HG03571 (cell line): Measurements from ENCODE around the gene UFSP1.

Experiments used
- ATAC-seq: cut with Tn5 transposase; IDR thresholded peaks from one replicate; pipeline ENCODE4 v1.9.1; 2021; ENCODE audit not compliant: unreplicated experiment

UFSP1 gene

DNA sequence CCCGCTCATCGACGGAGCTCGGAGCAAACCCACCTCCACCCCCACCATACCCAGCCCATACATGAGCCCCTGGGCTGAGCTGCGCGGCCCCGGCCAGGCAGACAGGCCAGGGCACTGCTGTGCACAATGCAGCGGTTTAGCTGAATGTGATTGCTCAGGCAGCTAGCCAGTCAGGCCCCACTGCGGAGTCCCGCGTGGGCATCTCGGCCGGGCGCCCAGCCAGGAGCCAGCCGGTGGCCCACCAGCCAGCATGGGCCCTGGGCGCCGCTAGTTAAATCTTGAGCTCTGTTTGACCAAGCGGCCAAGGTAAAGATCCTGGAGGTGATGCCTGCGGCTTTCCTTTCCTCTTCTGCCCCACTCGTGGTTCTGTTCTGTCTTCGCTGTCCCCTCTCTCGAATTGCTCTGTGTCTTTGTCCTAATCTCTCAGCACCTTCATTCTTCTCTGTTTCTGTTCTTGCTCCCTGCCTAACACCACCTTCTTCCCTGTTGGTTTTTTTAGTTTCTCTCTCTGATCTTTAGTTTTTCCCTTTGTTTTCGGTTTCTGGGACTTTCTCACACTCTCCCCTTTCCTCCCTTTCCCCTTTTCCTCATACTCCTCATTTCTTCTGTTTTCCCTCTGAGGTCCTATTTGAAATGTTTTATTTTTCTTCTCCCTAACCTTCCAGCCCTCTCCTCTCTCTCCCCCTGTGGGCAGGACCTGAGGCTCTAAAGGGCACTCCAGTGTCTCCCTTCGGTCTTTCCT lies 6.6 kb downstream of the UFSP1 start:
- ATAC-seq = no peak

DNA sequence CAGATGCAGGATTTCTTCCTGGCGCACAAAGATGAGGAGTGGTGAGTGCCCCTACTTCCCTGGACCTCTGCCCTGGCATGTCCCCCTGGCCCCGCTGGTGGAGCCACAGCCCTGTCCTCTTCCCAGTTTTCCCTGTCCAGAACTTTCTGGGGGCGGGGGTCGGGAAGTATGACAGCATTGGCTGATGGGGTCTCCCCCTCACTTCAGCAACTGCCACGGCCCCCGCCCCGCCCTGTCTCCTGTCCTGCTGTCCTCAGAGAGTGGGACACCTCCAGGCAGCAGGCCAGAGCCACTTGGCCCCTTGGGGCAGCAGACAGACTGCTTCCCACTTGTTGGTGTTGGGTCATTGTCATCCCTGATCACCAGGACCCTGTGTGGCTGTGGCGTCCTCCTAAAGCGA lies 7.3 kb downstream of the UFSP1 start:
- ATAC-seq = no peak

DNA sequence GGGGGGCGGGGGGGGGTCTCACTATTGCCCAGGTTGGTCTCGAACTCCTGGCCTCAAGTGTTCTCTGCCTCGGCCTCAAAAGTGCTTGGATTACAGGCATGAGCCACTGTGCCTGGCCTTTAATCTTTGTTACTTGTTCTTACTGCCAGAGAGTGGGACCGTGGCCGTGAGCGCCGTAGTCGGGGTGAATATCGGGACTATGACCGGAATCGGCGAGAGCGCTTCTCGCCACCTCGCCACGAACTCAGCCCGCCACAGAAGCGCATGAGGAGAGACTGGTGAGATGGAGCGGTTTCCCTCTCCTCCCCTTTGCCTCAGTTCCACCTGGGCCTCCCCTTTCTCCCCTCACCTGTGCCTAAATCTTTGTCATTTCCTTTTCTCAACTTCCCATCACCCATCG lies 8.4 kb downstream of the UFSP1 start:
- ATAC-seq = no peak

DNA sequence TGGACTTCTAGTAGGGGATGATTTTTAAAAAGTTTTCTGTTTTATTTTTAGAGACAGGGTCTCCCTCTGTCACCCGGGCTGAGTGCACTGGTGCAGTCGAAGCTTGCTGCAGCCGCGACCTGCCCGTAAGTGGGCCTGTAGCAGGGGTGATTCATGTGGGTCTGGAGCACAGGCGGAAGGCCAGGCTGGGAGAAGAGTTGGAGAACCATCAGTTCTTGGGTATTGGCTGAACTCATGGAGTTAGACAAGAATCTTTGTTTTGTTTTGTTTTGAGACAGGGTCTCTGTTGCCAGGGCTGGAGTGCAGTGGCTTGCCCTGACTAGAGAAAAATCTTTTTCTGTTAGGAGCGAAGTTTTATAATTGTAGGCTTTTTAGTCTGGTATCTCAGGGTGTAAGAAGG lies 8.9 kb downstream of the UFSP1 start:
- ATAC-seq = no peak

DNA sequence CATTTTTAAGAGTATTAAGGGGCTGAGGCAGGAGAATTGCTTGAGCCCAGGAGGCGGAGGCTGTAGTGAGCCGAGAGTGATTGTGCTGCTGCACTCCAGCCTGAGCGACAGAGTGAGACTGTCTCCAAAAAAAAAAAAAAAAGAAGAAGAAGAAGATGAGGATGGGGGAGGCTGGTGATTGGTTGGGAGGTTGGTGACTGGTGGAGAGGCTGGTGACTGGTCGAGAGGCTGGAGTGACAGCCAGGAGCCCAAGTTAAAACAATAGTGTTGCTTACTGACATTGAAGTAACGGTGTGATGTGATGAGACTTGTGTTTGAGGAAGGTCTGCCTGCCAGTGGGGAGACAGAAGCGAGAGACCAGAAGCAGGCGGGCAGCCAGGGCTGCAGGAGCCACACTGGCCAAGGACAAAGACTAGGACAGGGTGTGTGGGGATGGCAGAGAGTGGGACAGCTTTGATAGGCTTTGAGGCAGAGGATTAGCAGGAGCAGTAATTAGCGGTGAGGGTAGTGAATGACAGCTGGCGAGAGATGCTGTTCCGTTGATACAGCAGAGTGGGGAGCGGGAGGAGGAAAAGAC lies 9.7 kb downstream of the UFSP1 start:
- ATAC-seq = no peak

DNA sequence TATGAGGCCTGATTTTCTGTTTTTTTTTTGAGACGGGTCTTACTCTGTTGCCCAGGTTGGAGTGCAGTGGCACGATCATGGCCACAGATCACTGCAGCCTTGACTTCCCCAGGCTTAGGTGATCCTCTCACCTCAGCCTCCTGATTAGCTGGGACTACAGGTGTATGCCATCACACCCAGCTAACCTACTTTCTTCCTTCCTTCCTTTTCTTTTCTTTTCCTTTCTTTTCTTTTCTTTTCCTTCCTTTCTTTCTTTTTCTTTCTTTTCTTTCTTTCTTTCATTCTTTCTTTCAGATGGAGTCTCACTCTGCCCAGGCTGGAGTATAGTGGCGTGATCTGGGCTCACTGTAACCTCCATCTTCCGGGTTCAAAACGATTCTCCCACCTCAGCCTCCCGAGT lies 10.8 kb downstream of the UFSP1 start:
- ATAC-seq = no peak

DNA sequence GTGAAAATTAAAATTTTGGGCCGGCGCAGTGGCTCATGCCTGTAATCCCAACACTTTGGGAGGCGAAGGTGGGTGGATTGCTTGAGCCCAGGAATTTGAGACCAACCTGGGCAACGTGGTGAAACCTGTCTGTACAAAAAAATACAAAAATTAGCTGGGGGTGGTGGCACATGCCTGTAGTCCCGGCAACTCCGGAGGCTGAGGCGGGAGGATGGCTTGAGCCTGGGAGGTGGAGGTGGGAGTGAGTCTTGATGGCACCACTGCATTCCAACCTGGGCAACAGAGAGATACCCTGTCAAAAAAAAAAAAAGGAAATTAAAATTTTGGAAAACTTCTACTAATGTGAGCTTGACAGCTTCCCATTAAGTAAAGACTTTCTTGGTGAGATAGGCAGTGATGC lies 11.5 kb downstream of the UFSP1 start:
- no peak for ATAC-seq

DNA sequence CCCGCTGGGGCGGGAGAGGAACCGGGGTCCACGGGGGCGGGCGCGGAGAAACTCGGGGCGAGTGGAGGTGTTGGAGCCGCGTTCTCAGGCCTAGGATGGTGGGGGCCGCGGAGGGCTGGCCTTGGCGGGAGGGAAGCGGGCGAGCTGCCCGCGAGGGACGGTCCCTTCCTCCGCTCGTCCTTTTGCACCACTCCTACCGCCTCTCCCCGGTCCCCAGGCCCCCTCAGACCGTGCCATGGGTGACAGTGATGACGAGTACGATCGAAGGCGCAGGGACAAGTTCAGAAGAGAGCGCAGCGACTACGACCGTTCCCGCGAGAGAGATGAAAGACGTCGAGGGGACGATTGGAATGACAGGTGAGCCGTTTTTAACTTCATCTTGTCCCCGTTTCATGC lies 14.2 kb downstream of the UFSP1 start:
- peak; percentile 30 for ATAC-seq

DNA sequence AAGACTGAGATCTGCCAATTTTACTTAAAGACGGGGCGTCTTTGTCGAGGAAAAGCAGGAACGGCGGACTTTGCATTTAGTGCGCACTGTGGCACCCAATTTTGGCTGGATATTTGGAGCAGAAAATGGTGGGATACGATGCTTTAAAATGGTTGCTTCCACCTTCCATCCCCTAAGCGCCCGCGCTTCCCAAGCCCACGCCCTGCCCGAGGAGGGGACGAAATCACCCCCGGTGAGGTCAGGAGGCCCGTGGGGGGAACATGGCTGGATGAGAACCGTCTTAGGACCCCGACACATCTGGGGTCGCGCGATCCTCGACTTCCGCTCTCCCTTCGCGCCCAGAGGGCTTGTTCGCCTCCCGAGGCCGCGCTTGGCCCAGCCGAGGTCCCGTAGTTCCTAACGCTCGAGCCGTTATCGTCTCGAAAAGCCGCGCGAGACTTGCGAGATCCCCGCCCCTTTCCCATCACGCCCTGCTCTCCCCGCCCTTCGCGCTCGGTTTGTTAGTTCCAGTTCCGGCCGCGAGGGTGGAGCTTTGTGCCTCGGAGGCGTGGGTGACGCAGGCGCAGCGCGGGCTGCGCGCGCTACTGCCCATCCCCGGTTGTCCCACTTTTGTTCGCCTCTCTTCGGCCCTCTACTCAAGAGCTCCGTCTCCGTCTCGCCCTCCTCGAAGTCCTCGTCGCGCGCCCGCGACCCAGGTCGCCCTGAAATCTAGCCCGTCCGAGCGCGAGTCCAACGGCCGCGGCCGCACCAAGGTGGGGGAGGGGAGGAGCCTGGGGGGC lies 14.7 kb downstream of the UFSP1 start, which contains the start of gene SRRT:
Gene SRRT (plus strand): TSS at position 527 of the 779 bp plus-strand sequence. CDS start 488 bp downstream, outside the sequence.
- ATAC-seq = peak; percentile 82

DNA sequence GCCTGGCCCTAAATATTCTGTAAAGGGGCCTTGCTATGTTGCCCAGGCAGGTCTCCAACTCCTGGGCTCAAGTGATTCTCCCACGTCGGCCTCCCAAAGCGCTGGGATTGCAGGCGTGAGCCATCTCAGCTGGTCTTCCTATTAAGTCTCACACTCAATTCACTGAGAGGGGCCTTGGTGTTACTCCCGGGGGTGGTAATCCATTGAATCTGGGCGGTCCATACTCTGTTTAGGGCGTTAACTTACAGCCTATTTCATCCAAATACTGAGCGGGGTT lies 15.3 kb downstream of the UFSP1 start:
- no peak for ATAC-seq

DNA sequence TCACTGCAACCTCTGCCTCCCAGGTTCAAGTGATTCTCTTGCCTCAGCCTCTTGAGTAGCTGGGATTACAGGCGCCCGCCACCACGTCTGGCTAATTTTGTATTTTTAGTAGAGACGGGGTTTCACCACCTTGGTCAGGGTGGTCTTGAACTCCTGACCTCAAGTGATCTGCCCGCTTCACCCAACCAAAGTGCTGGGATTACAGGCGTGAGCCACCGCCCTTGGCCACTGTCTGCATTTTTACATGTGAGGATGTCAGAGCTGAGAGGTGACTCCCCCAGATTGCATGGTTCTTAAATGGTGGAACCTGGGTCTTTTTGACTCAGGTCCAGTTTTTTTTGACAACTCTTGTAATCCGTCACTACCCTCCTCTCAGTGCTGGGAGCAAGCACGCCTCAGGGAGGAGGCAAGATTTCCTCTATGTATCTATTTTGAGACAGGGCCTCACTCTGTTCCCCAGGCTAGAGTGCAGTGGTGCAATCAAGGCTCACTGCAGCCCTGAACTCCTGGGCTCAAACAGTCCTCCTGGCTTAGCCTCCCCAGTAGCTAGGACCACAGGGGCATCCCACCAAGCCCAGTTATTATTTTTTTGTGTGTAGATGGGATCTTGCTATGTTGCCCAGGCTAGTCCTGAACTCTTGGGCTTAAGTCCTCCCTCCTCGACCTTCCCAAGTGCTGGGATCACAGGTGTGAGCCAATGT lies 15.8 kb downstream of the UFSP1 start:
- no peak for ATAC-seq

DNA sequence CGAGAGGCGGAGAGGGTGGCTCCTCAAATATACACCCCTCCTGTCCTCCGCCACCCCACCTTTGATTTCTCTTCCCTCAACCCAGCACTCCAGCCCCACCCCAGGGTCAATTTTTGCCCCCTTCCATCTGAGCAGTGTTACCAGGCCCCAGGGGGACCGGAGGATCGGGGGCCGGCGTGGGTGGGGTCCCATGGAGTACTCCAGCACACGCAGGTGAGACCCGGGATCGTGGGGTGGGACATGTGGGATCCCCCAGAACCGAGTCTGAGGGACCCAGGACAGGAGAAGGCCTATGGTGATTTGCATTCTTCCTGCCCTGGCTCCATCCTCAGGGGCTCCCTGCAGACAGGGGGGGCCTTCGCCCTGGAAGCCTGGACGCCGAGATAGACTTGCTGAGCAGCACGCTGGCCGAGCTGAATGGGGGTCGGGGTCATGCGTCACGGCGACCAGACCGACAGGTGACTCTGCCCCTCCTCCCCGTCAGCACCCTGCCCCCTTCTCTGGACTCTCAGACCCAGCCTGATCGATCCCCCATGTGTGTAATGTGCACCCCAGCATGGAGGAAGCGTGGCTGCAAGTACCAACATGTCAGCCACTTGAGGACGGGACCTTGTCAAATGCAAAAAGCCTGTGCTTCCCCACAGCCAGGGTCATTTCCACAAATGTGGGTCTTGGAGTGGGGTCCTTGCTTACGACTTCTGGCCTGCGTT lies 21.6 kb downstream of the UFSP1 start:
- no peak for ATAC-seq

DNA sequence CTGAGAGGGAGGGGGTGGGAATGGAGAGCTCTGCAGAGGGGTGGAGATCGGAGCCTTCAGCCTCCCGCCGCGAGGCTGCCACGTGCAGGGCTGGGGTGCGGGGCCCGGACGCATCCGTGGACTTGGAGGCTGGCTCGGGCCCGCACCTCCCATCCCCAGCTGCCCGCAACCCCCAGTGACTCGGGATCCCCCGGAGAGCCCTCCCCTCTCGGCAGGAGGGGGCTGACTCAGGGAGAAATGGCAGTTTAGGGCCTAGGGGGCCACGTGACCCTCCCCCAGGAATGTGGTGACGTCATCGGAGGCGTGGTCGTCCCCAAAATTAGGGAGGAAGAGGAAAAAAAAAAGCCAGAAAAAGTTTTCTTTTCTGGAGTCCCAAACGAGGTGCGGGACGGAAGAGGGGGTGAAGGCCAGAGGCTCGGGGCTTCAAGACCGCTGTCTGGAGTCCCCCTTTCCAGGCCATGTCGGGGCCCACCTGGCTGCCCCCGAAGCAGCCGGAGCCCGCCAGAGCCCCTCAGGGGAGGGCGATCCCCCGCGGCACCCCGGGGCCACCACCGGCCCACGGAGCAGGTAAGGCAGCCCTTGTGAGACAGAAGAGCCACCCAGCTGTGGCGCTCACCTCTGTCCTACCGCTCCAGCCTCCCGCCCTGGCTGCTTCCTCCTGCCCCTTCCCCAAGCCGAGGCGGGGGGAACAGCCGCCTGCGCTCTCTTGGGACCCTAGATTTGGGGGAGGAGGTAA lies 22.3 kb downstream of the UFSP1 start, which contains the start of gene TRIP6:
Gene TRIP6 (plus strand): TSS at position 348 of the 736 bp plus-strand sequence. CDS start 111 bp downstream, at position 459.
- ATAC-seq = no peak

DNA sequence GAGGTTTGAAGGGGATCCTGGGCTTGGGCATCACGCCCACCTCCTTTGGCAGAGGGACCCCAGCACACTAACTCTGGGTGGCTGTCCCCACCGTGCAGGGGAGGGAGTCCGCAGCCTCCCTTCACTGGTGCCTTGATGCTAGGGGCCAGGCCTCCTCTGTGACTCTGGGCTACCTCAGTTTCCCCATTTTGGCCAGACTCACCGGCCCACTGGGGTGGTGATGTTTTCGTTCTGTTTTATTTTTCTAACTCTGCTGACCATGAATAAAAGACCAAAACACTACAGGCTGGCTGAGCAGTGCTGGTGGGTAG lies 22.8 kb downstream of the UFSP1 start:
- ATAC-seq = no peak

DNA sequence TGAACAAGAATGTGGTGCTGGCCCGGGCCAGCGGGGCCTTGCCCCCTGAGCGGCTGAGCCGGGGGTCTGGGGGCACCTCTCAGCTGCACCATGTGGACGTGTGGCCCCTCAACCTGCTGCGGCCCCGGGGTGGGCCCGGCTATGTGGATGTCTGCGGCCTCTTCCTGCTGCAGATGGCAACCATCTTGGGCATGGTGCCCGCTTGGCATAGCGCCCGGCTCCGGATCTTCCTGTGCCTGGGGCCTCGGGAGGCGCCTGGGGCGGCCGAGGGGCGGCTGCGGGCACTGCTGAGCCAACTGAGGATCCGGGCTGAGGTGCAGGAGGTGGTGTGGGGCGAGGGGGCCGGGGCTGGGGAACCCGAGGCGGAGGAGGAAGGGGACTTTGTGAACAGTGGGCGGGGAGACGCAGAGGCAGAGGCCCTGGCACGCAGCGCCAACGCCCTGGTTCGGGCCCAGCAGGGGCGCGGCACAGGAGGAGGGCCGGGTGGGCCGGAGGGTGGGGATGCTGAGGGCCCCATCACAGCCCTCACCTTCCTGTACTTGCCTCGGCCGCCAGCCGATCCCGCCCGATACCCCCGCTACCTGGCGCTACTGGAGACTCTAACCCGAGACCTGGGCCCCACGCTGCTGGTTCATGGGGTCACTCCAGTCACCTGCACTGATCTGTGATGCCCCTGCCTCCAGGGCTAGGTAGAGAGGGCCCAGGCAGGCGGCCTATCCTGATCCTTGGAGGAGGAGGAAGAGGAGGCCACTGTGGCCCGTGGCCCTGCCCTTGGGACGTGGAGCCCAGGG lies 23.4 kb downstream of the UFSP1 start:
- ATAC-seq = no peak

DNA sequence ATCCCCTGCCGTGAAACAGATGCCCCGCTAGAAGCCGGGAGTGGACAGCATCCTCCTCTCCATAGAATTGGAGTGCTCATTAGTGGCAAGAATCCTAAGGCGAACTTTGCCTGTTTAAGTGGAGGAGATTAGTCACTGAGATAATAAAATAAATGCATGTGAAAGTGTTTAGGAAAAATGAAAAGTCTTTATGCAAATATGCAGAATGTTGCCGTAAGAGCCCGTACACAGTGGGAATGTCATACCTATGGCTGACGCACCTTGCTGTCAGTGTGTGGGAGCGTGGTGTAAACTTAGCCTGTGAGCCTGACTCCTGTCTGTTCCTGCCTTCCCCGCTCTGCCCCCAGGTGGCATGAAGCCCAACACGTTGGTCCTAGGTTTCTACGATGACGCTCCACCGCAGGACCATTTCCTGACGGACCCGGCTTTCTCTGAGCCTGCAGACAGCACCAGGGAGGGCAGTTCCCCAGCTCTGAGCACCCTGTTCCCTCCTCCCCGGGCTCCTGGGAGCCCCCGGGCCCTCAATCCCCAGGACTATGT lies 24.1 kb downstream of the UFSP1 start:
- ATAC-seq = no peak

DNA sequence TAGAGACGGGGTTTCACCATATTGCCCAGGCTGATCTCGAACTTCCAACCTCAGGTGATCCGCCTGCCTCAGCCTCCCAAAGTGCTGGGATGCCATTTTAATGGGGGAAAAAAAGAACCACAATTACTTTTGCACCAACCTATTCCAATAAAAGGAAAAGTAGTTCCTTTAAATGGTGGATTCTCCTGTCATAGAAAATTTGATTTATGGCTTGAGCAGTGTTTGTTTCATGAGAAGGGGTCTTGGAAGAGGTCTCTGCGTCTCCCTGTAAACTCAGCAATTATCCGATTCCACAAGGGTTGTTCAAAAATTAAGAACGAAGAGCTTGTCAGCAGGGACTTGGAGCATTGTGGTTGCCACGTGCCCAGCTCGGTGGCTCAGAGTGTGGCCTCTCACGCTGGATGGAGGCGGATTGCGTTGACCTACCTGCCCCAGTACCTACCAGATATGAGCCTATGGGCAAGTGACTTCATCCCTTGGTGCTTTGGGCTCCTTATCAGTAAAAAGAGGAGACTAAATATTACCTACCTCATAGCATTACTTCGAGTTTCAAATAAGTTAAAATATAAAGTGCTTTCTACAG lies 25.2 kb downstream of the UFSP1 start:
- no peak for ATAC-seq

DNA sequence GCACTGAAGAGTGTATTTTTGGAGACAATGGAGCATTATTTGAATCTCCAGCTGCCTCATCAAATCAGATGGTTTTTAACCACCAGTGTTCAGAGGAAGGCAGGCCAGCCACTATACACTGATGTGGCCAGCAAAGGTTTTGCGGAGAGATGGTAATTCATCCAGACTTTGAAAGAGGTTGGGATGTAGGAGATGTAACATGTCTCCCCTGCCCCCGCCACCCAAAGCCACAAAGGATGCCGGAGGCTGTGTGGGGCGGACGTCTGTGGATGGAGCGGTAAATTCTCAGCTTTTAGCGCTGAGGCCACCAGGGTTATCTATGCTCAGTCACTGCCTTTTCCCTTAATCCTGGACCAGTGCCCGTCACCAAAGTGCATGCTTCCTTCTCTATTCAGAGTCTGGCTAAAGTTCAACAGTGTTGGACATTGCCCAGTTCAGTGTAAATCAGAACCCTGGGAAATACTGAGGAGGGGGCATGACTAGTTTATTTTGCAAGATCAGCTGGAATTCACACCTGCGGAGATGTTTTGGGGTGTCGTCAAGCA lies 26.0 kb downstream of the UFSP1 start:
- no peak for ATAC-seq

DNA sequence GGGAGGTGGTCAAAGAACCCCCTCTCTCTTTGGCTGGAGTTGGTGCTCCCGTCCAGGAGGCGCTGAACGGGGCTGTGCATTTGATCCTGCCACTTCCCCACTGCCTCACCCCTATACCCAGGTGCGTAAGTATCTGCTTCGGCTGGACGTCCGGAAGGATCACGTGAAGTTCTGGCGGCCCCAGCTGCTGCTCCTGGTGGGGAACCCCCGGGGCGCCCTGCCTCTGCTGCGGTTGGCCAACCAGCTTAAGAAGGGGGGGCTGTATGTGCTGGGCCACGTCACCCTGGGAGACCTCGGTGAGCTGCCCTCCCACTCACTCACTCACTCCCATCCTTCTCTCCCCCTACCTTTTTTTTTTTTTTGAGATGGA lies 27.9 kb downstream of the UFSP1 start:
- ATAC-seq = no peak
